Hematopoietic multipotent progenitor cell treated with erythropoietin and hydrocortisone succinate and interleukin-3 and kit ligand, for 15 days (in vitro differentiated cells): ENCODE results near the gene TEX264.

Experiments
- DNase-seq: peaks from one replicate; pipeline ENCODE4 v3.0.0-alpha.2; 2015; ENCODE audit warnings: low spot score

TEX264 gene

DNA sequence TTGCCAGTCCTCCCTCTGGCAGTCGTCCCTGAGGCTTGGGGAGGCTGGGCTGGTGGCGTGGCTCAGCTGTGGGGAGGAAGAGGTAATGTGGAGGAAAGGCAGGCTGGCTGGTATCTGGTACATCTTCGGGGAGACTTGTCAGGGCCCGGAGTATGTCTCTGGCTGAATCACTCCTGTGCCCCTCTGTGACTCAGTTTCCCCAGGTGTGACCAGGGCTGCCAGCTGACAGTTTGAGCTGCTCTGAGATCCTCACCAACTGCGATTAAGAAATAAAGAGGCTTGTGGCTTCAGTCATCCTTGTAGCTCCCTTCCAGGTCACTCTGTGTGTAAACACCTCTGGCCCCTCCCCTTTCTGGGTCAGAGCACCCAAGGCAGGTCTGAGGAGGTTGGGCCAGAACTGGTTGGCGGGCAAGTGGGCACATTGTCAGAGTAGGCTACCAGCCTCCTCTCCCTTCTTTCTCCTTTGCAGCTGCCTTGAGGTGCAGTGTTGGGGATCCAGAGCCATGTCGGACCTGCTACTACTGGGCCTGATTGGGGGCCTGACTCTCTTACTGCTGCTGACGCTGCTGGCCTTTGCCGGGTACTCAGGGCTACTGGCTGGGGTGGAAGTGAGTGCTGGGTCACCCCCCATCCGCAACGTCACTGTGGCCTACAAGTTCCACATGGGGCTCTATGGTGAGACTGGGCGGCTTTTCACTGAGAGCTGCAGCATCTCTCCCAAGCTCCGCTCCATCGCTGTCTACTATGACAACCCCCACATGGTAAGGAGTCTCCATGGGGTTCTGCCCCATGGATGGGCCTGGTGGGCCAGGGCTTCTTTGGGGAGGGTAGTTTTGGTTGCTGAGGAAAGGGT is 3.0 kb downstream of the TEX264 start:
- DNase-seq: no peak

- no peak for DNase-seq
Observed at GRCh38 chr3:51675201-51675611, 4.2 kb downstream of the TEX264 start.

DNA sequence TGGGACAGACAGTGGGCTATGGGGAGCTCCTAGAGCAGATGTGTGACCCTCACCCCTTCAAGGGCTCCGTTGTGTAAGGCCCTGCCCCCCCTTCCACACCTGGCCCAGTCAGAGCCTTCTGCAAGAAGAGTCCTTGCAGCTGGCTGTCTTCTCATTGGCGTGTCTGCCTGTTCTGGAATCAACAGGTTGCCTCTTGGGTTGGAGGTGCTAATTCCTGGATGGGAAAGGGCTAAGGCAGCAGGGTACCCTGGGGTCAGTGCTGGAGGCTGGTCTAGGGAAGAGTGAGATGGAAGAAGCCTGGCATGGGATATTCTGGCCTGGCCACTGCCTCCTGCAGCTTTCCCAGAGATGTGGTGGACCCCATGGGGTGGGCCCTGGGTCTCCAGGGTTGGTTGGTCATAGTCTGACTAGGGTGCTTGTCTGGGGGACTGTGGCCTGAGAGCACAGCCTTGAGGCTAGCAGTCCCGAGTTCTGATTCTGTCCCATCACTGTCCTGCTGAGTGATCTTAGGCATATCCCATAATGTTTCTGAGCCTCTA is 5.1 kb downstream of the TEX264 start:
- DNase-seq: no peak

DNA sequence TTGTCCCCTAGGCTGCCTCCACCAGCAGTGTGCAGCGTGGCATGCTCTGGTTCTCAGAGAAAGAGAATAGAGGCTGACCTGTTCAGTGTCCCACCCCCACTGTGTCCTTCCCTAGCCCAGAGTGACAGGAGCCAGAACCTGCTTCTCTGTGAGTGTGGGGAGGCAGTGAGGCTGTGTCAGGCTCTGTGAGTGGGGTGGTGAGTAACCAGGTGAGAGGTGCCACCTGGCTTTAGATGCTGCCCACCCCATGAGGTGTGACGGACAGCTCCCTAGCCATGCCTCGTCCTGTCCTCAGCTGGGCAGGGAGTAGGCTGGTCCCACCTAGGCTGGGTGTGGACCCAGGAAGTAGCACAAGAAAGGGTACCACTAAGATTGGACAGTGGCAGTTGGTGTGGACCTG is 6.3 kb downstream of the TEX264 start:
- no peak for DNase-seq

GRCh38 chr3:51678186-51678585 is 7.1 kb downstream of the TEX264 start:
- no peak for DNase-seq

DNA sequence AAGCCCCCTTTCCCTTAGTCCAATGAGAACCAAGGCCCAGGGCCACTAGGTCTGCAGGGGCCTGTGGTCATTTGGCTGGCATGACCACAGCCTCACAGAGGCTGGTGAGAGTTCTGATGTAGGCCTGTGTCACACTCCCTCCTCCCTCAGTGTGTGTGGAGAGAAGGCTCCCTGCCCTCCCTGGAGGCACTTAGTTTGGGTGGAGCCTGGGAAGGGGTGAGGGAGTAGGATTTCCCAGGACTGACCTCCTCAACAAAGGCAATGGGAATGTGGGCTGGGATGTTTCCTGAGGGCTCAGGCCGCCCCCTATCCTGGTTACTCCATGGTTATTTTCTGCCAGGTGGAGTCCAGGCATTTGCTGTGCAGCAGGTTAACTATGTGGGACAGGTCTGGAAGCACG is 7.6 kb downstream of the TEX264 start:
- no peak for DNase-seq

GRCh38 chr3:51679318-51679717 is 8.3 kb downstream of the TEX264 start:
- DNase-seq: no peak

DNA sequence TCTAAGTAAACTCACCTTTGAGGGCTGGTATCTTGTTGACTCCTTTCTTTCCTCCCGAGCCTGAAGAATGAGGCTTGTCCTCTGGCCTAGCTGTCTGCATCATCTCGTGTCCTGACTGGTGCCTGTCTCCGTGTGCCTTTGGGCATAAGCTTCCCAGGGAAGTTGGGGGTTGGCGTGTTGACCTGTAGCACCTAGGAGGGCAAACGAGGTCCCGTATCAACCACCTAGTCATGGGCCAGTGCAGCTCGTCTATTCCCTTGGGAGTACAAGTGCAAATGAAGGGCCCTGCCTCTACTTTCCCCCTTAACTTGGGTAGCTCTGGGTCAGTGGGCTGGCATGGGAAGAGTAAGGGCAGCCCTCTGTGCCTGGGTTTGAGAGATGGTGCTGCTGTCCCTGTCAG is 8.7 kb downstream of the TEX264 start:
- DNase-seq: no peak

DNA sequence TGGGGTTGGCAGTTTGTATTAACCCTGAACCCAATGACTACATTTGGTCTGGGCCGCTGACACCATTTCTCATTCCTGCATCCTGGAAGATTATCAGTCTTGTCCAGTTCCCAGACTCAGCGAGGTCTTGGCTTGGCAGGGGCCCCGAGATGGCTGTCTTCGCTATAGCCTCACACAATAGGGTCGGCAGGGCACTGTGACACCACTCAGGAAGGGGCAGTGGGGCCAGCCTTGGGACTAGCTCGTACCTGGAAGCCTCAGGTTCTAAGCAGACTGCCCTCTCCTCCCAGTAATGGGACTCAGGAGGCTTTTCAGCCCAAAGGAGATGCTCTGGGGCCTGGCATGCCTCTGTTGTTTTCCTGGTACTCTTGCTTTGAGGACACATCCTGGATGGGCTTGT is 9.1 kb downstream of the TEX264 start:
- DNase-seq: no peak

DNA sequence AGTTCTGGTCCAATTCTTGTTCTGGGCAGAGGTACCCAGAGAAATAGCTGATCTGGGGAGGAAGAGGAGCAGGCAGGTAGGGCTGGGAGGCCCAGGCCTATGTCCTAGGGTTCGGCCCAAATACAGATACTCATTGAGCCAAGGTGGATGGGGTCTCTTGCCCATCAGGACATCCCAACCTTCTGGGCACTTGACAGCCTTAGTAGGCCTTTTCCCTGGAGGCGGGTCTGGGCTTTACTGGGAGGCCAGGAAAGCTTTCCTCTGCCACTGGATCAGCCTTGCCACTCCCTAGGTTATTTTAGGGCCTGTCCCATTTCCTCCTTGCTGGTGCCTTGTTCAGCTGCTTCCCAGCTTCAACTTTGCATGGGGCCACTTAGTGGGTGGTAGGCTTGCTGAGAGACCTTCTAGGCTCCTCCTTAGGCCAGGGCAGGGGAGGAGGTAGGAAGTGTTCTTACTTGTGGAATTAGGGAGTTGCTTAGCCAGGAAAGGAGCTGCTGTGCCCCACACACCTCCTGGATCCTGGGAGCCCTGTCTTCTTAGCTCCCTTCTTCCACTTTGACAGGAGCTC is 9.7 kb downstream of the TEX264 start:
- DNase-seq: no peak

- no peak for DNase-seq
Observed at GRCh38 chr3:51681453-51681852, 10.4 kb downstream of the TEX264 start.

DNA sequence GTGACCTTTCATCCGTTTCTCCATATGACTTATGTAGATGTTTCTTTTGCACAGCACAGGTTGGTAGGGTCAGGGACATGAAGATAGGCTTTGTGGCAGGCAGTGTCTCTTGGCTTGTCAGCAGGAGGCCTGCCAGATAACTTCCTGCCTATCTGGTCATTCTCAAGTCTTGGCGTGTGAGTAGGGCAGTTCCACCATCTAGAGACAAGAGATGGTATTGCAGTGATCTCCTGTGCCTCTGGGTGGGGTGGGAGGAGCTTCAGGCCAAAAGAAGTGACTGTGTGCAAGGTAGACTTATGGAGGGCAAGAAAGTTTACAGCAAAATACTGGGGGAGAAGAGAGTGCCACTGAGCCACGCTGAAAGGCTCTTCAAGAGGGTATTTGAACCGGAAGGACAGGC is 11.0 kb downstream of the TEX264 start:
- peak; percentile 91 for DNase-seq

DNA sequence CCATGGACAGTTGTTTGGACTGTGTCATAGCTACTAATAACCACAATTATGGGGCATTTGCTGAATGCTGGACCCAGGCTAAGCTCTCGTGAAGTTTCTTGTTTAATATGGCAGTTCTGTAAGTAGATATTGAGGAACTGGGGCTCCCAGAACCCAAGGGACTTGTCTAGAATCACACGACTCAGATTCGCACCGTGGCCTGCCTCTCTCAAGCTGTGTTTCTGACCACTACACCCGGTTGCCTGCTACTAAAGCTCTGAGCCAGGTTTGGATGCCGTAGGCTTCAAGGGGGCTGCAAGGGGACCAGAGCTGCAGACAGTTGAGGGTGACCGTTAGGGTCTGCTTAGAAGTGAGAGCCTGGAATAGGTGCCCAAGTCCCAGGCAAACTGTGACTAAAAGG is 11.5 kb downstream of the TEX264 start:
- no peak for DNase-seq

- no peak for DNase-seq
Observed at GRCh38 chr3:51683566-51683965, 12.5 kb downstream of the TEX264 start.

DNA sequence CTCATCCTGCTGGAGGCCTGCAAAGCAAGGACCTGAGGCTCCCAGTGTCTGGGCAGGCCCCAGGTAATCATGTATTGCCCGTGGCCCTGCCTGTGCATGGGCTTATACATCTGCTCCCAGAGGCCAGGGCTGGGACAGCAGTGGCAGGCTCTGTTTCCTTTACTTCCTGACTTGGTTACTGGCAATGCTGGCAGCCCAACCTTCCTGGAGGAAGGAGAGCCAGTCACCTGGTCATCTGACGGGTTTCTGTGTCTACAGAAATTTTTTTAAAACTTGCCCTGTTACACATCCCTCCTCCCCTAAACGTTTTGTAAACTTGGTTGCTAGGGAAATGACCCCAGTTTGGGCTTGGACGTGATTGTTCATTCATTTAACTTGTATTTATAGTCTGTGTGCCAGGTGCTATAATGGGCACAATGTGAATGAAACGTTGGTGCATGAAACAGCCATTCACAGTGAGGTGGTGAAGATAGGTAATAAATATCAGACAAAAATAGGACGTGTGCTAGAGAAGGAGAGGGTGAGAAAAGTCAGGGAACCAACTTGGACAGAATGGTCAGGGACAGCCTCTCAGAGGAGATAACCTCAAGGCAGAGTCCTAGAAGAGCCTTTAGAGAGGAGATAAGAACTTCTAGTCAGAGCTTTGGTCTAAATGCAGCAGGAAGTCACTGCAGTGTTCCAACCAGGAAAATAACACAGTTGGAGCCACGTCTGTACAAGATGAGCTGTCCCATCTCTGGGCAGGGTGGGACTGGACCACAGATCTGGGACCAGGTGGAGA is 14.1 kb downstream of the TEX264 start:
- peak; percentile 18 for DNase-seq

DNA sequence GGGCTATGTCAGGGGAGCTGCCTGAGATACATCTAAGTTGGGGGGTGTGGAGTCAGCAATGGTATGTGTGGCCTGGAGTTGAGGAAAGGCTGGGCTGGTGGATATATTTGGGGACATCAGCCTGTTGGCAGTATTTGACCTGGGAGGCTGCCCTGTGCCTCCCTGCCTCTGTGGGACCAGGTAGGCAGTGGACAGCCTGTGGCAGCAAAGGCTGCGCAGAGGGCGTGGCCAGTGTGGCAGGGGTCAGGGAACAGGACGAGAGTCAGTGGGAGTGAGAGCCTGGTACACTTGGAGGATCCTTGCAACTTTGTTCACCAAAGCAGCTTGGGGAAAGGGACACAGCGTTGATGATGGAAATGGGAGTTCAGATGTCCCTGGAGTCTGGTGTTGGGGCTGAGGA is 15.0 kb downstream of the TEX264 start:
- DNase-seq: no peak

DNA sequence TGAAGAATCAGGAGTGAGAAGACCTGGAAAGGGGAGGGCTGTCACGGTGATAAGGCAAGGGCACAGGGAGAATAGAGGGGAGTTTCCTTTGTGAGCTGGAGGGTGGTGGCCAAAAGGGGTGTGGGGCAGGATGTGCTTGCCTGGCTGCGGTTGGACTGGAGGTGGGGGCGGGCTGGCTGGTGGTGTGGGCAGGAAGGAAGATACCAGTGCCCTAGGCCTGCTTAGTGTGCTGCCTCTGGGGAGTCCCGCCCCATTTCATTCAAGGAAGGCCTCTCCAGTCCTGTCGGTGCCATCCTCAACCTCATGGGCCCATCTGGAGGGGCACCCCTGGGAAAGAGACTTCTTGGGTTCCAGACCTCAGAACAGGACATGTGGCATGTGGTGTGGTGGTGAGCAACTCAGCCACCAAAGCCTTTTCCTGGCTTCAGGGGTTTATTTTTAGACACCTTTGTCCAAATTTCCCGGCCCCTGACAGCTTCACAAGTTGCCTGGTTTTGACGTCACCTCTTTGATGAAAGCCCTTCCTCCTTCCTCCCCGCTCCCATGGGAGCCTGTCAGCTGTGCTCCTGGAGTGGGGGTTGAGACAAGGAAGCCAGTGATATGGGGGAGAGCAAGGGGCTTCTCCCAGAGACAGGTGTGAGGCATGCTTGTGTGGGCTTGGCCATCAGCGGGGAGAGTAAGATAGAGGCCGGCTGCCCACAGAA is 15.6 kb downstream of the TEX264 start:
- peak; percentile 16 for DNase-seq

DNA sequence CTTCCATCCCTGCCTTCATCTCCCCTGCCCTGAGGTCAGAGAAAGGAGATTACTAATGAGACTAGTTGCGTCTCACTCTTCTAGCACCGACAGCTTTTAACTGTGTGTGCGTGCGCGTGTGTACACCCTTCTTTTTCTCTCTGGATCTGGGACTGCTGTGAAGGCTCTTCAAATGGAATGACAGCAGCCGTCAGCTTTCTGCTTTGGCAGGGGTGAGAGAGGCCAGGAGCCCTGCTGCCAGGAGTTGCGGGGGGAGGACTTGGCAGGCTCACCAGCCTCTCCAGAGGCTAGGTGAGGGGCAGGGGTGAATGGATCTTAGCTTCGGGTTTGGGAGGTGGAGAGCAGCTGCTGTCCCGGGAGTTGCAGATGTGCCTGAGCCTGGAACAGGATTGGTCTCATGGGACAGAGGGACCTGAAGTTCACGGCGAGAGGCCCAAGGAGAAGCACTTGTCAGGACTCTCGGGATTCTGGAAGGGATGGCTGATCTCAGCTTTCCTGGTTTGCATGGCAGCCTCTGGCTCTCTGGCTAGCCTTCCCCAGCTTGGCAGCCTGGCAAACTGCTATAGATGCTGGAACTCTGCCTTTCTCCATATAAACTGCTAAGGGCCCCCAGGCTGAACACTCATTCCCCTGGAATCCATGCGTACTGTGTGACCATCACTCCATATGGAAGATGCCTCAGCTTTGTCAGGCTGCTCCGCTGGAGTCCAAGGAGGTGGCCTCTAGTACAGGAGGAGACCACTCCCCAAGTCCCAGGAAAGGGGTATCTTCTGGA is 16.6 kb downstream of the TEX264 start:
- DNase-seq: no peak

- no peak for DNase-seq
Observed at GRCh38 chr3:51688206-51688600, 17.2 kb downstream of the TEX264 start.

GRCh38 chr3:51691021-51691420 is 20.0 kb downstream of the TEX264 start:
- DNase-seq: no peak

GRCh38 chr3:51691949-51692348 is 20.9 kb downstream of the TEX264 start:
- DNase-seq: no peak
